H9 (cell line): ENCODE measurements around the gene B3GALT4. TPM values are rescaled to one million over a fixed set of nuclear protein-coding genes. Genes with fewer than 3 reads are reported as not detected.

Experiments used
- DNase-seq: peaks from one replicate; pipeline ENCODE4 v3.0.0-alpha.2; 2017
- H2AFZ ChIP-seq: one replicate; pipeline ENCODE4 v1.6.1; 2013; ENCODE audit warnings: mild to moderate bottlenecking, low read length, control low read depth, moderate library complexity
- H2AK5ac ChIP-seq: 2 replicates; pipeline ENCODE4 v1.6.1; 2013; ENCODE audit warnings: low read length, control low read depth, mixed read lengths; ENCODE audit not compliant: insufficient read length
- H2BK120ac ChIP-seq: one replicate; pipeline ENCODE4 v1.6.1; 2013; ENCODE audit warnings: low read depth, mild to moderate bottlenecking, low read length, control low read depth, inconsistent platforms; ENCODE audit not compliant: poor library complexity, severe bottlenecking
- H2BK12ac ChIP-seq: 2 replicates; pipeline ENCODE4 v1.6.1; 2013; ENCODE audit warnings: low read length, control low read depth, mixed read lengths, low read depth; ENCODE audit not compliant: insufficient read length
- H2BK15ac ChIP-seq: 2 replicates; pipeline ENCODE4 v1.6.1; 2013; ENCODE audit warnings: low read depth, low read length, control low read depth
- H2BK20ac ChIP-seq: one replicate; pipeline ENCODE4 v1.6.1; 2013; ENCODE audit warnings: low read depth, mild to moderate bottlenecking, low read length, control low read depth, inconsistent platforms; ENCODE audit not compliant: poor library complexity, severe bottlenecking
- H2BK5ac ChIP-seq: 2 replicates; pipeline ENCODE4 v1.6.1; 2013; ENCODE audit warnings: low read length, control low read depth, mixed read lengths; ENCODE audit not compliant: insufficient read length
- H3K14ac ChIP-seq: 2 replicates; pipeline ENCODE4 v1.6.1; 2013; ENCODE audit warnings: low read length, control low read depth; ENCODE audit not compliant: insufficient read depth
- H3K18ac ChIP-seq: 2 replicates; pipeline ENCODE4 v1.6.1; 2013; ENCODE audit warnings: low read depth, mild to moderate bottlenecking, mixed read lengths, low read length, control low read depth; ENCODE audit not compliant: insufficient read length
- H3K23ac ChIP-seq: 2 replicates; pipeline ENCODE4 v1.6.1; 2013; ENCODE audit warnings: low read length, control low read depth, mixed read lengths, low read depth; ENCODE audit not compliant: insufficient read length
- H3K23me2 ChIP-seq: 2 replicates; pipeline ENCODE4 v1.6.1; 2013; ENCODE audit warnings: low read depth, mild to moderate bottlenecking, mixed read lengths, low read length, control low read depth; ENCODE audit not compliant: insufficient read length, poor library complexity, severe bottlenecking
- H3K27ac ChIP-seq: 2 replicates; pipeline ENCODE4 v1.5.1; 2013; ENCODE audit warnings: low read length, control low read depth, mixed read lengths, low read depth; ENCODE audit not compliant: insufficient read length
- H3K27me3 ChIP-seq: 2 replicates; pipeline ENCODE4 v1.6.1; 2013; ENCODE audit warnings: low read length, control low read depth, inconsistent platforms; ENCODE audit not compliant: insufficient read depth
- H3K4ac ChIP-seq: 2 replicates; pipeline ENCODE4 v1.6.1; 2013; ENCODE audit warnings: low read depth, mild to moderate bottlenecking, control low read depth, inconsistent platforms, low read length, moderate library complexity
- H3K4me1 ChIP-seq: 2 replicates; pipeline ENCODE4 v1.6.1; 2013; ENCODE audit warnings: low read length, control low read depth, inconsistent platforms; ENCODE audit not compliant: insufficient read depth
- H3K4me2 ChIP-seq: 2 replicates; pipeline ENCODE4 v1.6.1; 2013; ENCODE audit warnings: low read length, control low read depth, mixed read lengths; ENCODE audit not compliant: insufficient read length, insufficient read depth
- H3K56ac ChIP-seq: 2 replicates; pipeline ENCODE4 v1.6.1; 2013; ENCODE audit warnings: low read depth, mild to moderate bottlenecking, mixed read lengths, low read length, control low read depth; ENCODE audit not compliant: insufficient read length
- H3K79me1 ChIP-seq: 2 replicates; pipeline ENCODE4 v1.6.1; 2013; ENCODE audit warnings: low read depth, mild to moderate bottlenecking, moderate library complexity, low read length, control low read depth, inconsistent platforms; ENCODE audit not compliant: insufficient read depth, poor library complexity, severe bottlenecking
- H3K79me2 ChIP-seq: 2 replicates; pipeline ENCODE4 v1.6.1; 2013; ENCODE audit warnings: low read length, control low read depth, inconsistent platforms; ENCODE audit not compliant: insufficient read depth
- H3K9ac ChIP-seq: 2 replicates; pipeline ENCODE4 v1.6.1; 2013; ENCODE audit warnings: low read length, control low read depth, mixed read lengths; ENCODE audit not compliant: insufficient read length; ENCODE audit errors: extremely low read depth
- H3K9me3 ChIP-seq: one replicate; pipeline ENCODE4 v1.6.1; 2013; ENCODE audit warnings: low read depth, low read length, inconsistent platforms; ENCODE audit not compliant: control insufficient read depth
- H3T11ph ChIP-seq: one replicate; pipeline ENCODE4 v1.6.1; 2013; ENCODE audit warnings: mild to moderate bottlenecking, low read length, control low read depth, inconsistent platforms
- H4K20me1 ChIP-seq: one replicate; pipeline ENCODE4 v1.6.1; 2013; ENCODE audit not compliant: control insufficient read depth, insufficient read length, insufficient read depth
- H4K5ac ChIP-seq: 2 replicates; pipeline ENCODE4 v1.6.1; 2013; ENCODE audit warnings: low read depth, mild to moderate bottlenecking, mixed read lengths, low read length, control low read depth; ENCODE audit not compliant: insufficient read length
- H4K8ac ChIP-seq: replicated peaks from 2 replicates; pipeline ENCODE4 v1.6.1; 2013; ENCODE audit warnings: low read length, control low read depth, mixed read lengths, low read depth; ENCODE audit not compliant: insufficient read length
- H4K91ac ChIP-seq: 2 replicates; pipeline ENCODE4 v1.6.1; 2013; ENCODE audit warnings: low read depth, mild to moderate bottlenecking, moderate library complexity, mixed read lengths, low read length, control low read depth; ENCODE audit not compliant: insufficient read length
- H3K27ac Mint-ChIP-seq, 3 experiments: 2 replicates in 2 of 3; 3 replicates in 1 of 3; pipeline ENCODE4 v1.8.0; 2020 to 2021; ENCODE audit warnings: mixed read lengths in 3 of 3, mild to moderate bottlenecking in 1 of 3, moderate library complexity in 1 of 3
- H3K27me3 Mint-ChIP-seq: 2 replicates; pipeline ENCODE4 v1.8.0; 2021; ENCODE audit warnings: low read depth, mild to moderate bottlenecking, moderate library complexity, mixed read lengths
- H3K36me3 Mint-ChIP-seq, 3 experiments: 2 replicates in 2 of 3; 3 replicates in 1 of 3; pipeline ENCODE4 v1.8.0; 2020 to 2021; ENCODE audit warnings: low read depth in 3 of 3, mixed read lengths in 3 of 3; ENCODE audit not compliant: insufficient read depth in 1 of 3
- H3K4me1 Mint-ChIP-seq, 2 experiments: 2 replicates each; pipeline ENCODE4 v1.8.0; 2020; ENCODE audit warnings: mixed read lengths in 2 of 2
- H3K4me3 Mint-ChIP-seq, 2 experiments: 2 replicates in 1 of 2; 3 replicates in 1 of 2; pipeline ENCODE4 v1.8.0; 2020 to 2021; ENCODE audit warnings: mild to moderate bottlenecking in 2 of 2, mixed read lengths in 2 of 2, moderate library complexity in 1 of 2
- H3K9me3 Mint-ChIP-seq, 2 experiments: 2 replicates in 1 of 2; 3 replicates in 1 of 2; pipeline ENCODE4 v1.8.0; 2020; ENCODE audit warnings: mild to moderate bottlenecking in 2 of 2, mixed read lengths in 2 of 2, moderate library complexity in 1 of 2
- CTCF ChIP-seq: fragments of 200-600 bp; sonication (generic); conservative IDR thresholded peaks from 3 replicates; pipeline ENCODE4 v1.8.0; 2021; ENCODE audit warnings: antibody characterized with exemption, mild to moderate bottlenecking
- WGBS: extraction: QIAGEN DNeasy Blood & Tissue Kit; methylation state at CpG from one replicate; pipeline ENCODE4 v1.1.7; 2013; ENCODE audit warnings: missing lambda C conversion rate, low lambda C conversion rate, mixed read lengths; ENCODE audit not compliant: insufficient read length; ENCODE audit errors: extremely low coverage; 5-methylcytosine and 5-hydroxymethylcytosine counted together
- total RNA-seq: library from RNA; stranded (reverse); gene quantifications from 2 replicates; pipeline ENCODE4 v1.2.1, GENCODE V29; 2021

The B3GALT4 gene
- total RNA-seq, 1 experiment from 2014 or later: 3.2 TPM

GRCh38 chr6:33241968-33242367, 35.0 kb upstream of the B3GALT4 start:
- Histone ChIP-seq H3K23me2 (no peaks in the 10 kb centered on the region), H4K8ac (no peak overlapping the region), H3K4me1 (no peaks in the 10 kb centered on the region), H4K91ac (no peak overlapping the region), H3K79me2 (no peaks in the 10 kb centered on the region), H3K56ac (no peak overlapping the region), H4K20me1 (no peaks in the 10 kb centered on the region), H4K5ac (no peak overlapping the region), H3K4me2 (no peak overlapping the region), H3K27me3 (no peaks in the 10 kb centered on the region; the same call in 1 of the 2 replicates), H2BK15ac (no peak overlapping the region), H3K27ac (no peak overlapping the region), H2AK5ac (no peak overlapping the region), H3K9me3 (no peaks in the 10 kb centered on the region), H2BK12ac (no peak overlapping the region), H2BK120ac (no peak overlapping the region), H3K4ac (no peak overlapping the region), H2AFZ (no peak overlapping the region), H3K9ac (no peak overlapping the region), H2BK20ac (no peak overlapping the region), H3K18ac (no peak overlapping the region), H3K14ac (no peak overlapping the region), H3K23ac (no peak overlapping the region), H2BK5ac (no peak overlapping the region), H3T11ph (no peak overlapping the region), H3K79me1 (no peaks in the 10 kb centered on the region)
- no CpG with 5 or more reads among the region's 3 CpGs for WGBS
- no peak for TF ChIP-seq CTCF
- Mint-ChIP-seq H3K27ac (no peak overlapping the region), H3K4me3 (no peak overlapping the region), H3K9me3 (no peaks in the 10 kb centered on the region), H3K4me1 (no peaks in the 10 kb centered on the region), H3K36me3 (no peaks in the 10 kb centered on the region), H3K27me3 (peaks cover 85% of the 10 kb centered on the region)
- no peak for DNase-seq
